Psoas muscle (tissue), 8 donors: Measurements from ENCODE around the gene GSTA5. TPM values are rescaled to one million over a fixed set of nuclear protein-coding genes. Genes with fewer than 3 reads are reported as not detected.

Experiments used
- ATAC-seq, 4 donors: fragments of 200-7000 bp; cut with Tn5 transposase; one replicate each; pipeline ENCODE4 v1.9.1; 2020; ENCODE audit warnings: moderate library complexity in 3 of 4, mild to moderate bottlenecking in 2 of 4
- DNase-seq, 2 donors: peaks; one replicate each; pipeline ENCODE4 v3.0.0-alpha.2; 2020
- H3K27ac ChIP-seq: fragments of 200-600 bp; one replicate; pipeline ENCODE4 v1.8.0; 2022
- H3K27me3 ChIP-seq, 3 donors: fragments of 200-600 bp in 1 of 3; one replicate each; pipeline versions ENCODE4 v1.6.1 to v1.8.0; 2013 to 2022; ENCODE audit warnings: low read length in 2 of 3, mild to moderate bottlenecking in 2 of 3, moderate library complexity in 1 of 3; ENCODE audit not compliant: insufficient read depth in 3 of 3
- H3K36me3 ChIP-seq, 2 donors: fragments of 200-600 bp in 1 of 2; one replicate each; pipeline versions ENCODE4 v1.6.1 to v1.8.0; 2013 to 2022; ENCODE audit warnings: low read depth in 1 of 2, mild to moderate bottlenecking in 1 of 2, moderate library complexity in 1 of 2; ENCODE audit not compliant: insufficient read depth in 1 of 2
- H3K4me1 ChIP-seq: fragments of 200-600 bp; one replicate; pipeline ENCODE4 v1.8.0; 2022
- H3K4me3 ChIP-seq: fragments of 200-600 bp; one replicate; pipeline ENCODE4 v1.8.0; 2022; ENCODE audit warnings: mild to moderate bottlenecking
- H3K9me3 ChIP-seq: fragments of 200-600 bp; one replicate; pipeline ENCODE4 v1.8.0; 2022
- CTCF ChIP-seq: fragments of 200-600 bp; IDR thresholded peaks from one replicate; pipeline ENCODE4 v1.8.0; 2022; ENCODE audit warnings: antibody characterized with exemption
- WGBS, 3 donors: extraction: QIAGEN DNeasy Blood & Tissue Kit; methylation state at CpG; one replicate each; pipeline versions ENCODE4 v1.1.6 to v1.1.7; 2013; 5-methylcytosine and 5-hydroxymethylcytosine counted together
- intact Hi-C, 2 donors: fragments of 100-400 bp; cut with DNase I; formaldehyde crosslinking; loops; one replicate each; pipeline versions ENCODE4 v1.11.0 to v1.14.2; 2022
- long read RNA-seq, 2 donors: library from polyadenylated mRNA; unstranded; transcript quantifications; one replicate each; pipeline ENCODE4 v2.0.0, GENCODE V29; 2021
- polyA plus RNA-seq, 3 donors: library from polyadenylated mRNA; stranded (reverse); fragments of 200-250 nt; gene quantifications; one replicate each; pipeline ENCODE4 v1.2.3, GENCODE V29; 2013
- total RNA-seq, 4 donors: library from RNA; stranded (reverse); fragmentation: NEBNext Ultra II Directional in 2 of 4; extraction: Animal tissue kit (Norgen Biotek cat#: 25700) in 2 of 4; gene quantifications; one replicate each; pipeline versions ENCODE4 v1.2.1 to v1.2.4, GENCODE V29; 2021 to 2023
- donor health status: healthy with polysubstance abuse.
- donor health status: DM: no; HTN: no; CAD: no; lungs with moderate emphysema.
- donor health status: Bipolar disorder and iron deficiency.
- donor health status: healthy.
- donor health status: DM: yes; HTN: yes; CAD: no.
- donor health status: DM: no; HTN: no; CAD: no.
- donor health status: DM: no; HTN: no; CAD: no.
- donor health status: DM: yes; HTN: yes; CAD: no.

Gene GSTA5
- total RNA-seq (not detected), polyA plus RNA-seq (not detected)
- long read RNA-seq, donor 1: 0 reads
- long read RNA-seq, donor 2: 0 reads

- ATAC-seq: no peak
- peaks cover 0 to 3% (median 0%) of the 10 kb centered on the region in 3 donors for H3K27me3 ChIP-seq
- no peaks in the 10 kb centered on the region for H3K9me3 ChIP-seq
- no peaks in the 10 kb centered on the region for H3K4me1 ChIP-seq
- H3K27ac ChIP-seq: no peak within 1 kb of the TSS
- no peaks in the 10 kb centered on the region for H3K36me3 ChIP-seq
- TF ChIP-seq CTCF: no peak
- WGBS, 3 donors: 74 to 80% (median 75%) methylated on average over 5 of the region's 5 CpGs
- intact Hi-C loops: no loop called here
- DNase-seq: no peak
- no peak within 1 kb of the TSS for H3K4me3 ChIP-seq
These were observed at the start of gene GSTA5 for GRCh38 chr6:52840763-52841585. TSS of gene GSTA5 (minus strand) at chr6:52840813.

GRCh38 chr6:52890018-52890417 lies 49.4 kb upstream of the GSTA5 start:
- ATAC-seq: no peak
- H3K27me3 ChIP-seq: no peaks in the 10 kb centered on the region

GRCh38 chr6:52887910-52888524 lies 47.4 kb upstream of the GSTA5 start:
- Histone ChIP-seq H3K36me3 (no peaks in the 10 kb centered on the region), H3K4me3 (no peak overlapping the region), H3K9me3 (no peaks in the 10 kb centered on the region), H3K27ac (no peak overlapping the region), H3K4me1 (no peaks in the 10 kb centered on the region), H3K27me3 (no peaks in the 10 kb centered on the region)
- no peak for TF ChIP-seq CTCF
- WGBS, 3 donors: 75 to 81% (median 78%) methylated on average over 3 of the region's 3 CpGs
- ATAC-seq (no peak), DNase-seq (no peak)
- intact Hi-C loops: no loop called here

More at GRCh38 chr6:52890018-52890417, 49.4 kb upstream of the GSTA5 start:
- no peak overlapping the region for H3K4me3 ChIP-seq
- no peak for DNase-seq
- WGBS, 3 donors: 73 to 87% (median 77%) methylated on average over 3 of the region's 3 CpGs
- no peak for TF ChIP-seq CTCF
- intact Hi-C loops: no loop called here
- H3K36me3 ChIP-seq: no peaks in the 10 kb centered on the region
- H3K4me1 ChIP-seq: no peaks in the 10 kb centered on the region
- H3K27ac ChIP-seq: no peak overlapping the region
- no peaks in the 10 kb centered on the region for H3K9me3 ChIP-seq

GRCh38 chr6:52881996-52882841 lies 41.6 kb upstream of the GSTA5 start:
- WGBS, 3 donors: 13 to 15% (median 13%) methylated on average over 18 of the region's 18 CpGs
- Histone ChIP-seq H3K27me3 (no peaks in the 10 kb centered on the region), H3K4me3 (peak overlapping the region; percentile 71), H3K9me3 (no peaks in the 10 kb centered on the region), H3K36me3 (no peaks in the 10 kb centered on the region), H3K27ac (peak overlapping the region; percentile 36), H3K4me1 (no peaks in the 10 kb centered on the region)
- ATAC-seq (peak; percentile 91 to 98 (median 96)), DNase-seq (peak; percentile 28 to 57)
- TF ChIP-seq CTCF: peak; percentile 73
- intact Hi-C loops: loop anchor here in 1 of 2 donors (5.0 kb wide), 1 partner anchor 175 kb away; no protein-coding TSS in a partner anchor
